Esophagus squamous epithelium (tissue), 4 donors: ENCODE results near the gene NPTXR.

Source experiments
- POLR2A ChIP-seq, 4 donors: fragments of 450-650 bp; IDR thresholded peaks; one replicate each; pipeline ENCODE4 v1.6.1; 2017; ENCODE audit warnings: antibody characterized with exemption in 4 of 4, mild to moderate bottlenecking in 4 of 4, moderate library complexity in 3 of 4
- TF ChIP-seq, protein P1 (sequence below), 6 experiments: fragments of 450-650 bp in 4 of 6; fragments of 200-600 bp in 2 of 6; sonication (generic) in 2 of 6; IDR thresholded peaks; one replicate each; pipeline ENCODE4 v1.5.1; 2016 to 2019; ENCODE audit warnings: antibody characterized with exemption in 6 of 6, mild to moderate bottlenecking in 4 of 6, moderate library complexity in 4 of 6

DNA sequence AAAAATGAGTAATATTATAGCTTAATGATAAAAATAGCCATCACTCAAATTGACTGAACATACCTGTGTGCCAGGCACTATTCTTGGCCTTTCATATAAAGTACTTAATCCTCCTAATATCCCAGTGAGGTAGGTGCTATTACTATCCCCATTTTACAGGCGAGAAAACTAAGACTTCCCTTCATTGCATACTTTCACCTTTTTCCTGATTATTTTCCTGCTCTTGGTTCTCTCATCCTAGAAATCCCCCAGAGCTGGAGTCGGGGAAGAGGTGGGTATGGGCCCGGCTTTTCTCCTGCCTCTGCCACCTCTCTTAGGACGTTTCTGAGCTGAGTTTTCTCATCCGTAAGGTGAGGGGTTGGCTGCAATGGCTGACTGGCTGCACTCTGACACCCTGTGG lies 2.2 kb downstream of the NPTXR start:
- no peak for TF ChIP-seq POLR2A (IDR thresholded peaks at IDR 0.05)
- TF ChIP-seq, protein P1, sequence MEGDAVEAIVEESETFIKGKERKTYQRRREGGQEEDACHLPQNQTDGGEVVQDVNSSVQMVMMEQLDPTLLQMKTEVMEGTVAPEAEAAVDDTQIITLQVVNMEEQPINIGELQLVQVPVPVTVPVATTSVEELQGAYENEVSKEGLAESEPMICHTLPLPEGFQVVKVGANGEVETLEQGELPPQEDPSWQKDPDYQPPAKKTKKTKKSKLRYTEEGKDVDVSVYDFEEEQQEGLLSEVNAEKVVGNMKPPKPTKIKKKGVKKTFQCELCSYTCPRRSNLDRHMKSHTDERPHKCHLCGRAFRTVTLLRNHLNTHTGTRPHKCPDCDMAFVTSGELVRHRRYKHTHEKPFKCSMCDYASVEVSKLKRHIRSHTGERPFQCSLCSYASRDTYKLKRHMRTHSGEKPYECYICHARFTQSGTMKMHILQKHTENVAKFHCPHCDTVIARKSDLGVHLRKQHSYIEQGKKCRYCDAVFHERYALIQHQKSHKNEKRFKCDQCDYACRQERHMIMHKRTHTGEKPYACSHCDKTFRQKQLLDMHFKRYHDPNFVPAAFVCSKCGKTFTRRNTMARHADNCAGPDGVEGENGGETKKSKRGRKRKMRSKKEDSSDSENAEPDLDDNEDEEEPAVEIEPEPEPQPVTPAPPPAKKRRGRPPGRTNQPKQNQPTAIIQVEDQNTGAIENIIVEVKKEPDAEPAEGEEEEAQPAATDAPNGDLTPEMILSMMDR (IDR thresholded peaks at IDR 0.05), result no peak
